Gastrocnemius medialis (tissue), 4 donors: Measurements from ENCODE around the gene RCL1. TPM values are rescaled to one million over a fixed set of nuclear protein-coding genes. Genes with fewer than 3 reads are reported as not detected.
"Not testable (repeated sequence)": the region's sequence is repeated elsewhere in the genome, so short reads cannot be mapped to it uniquely, and the experiment has no call there.

Experiments used
- ATAC-seq, 2 donors: fragments of 150-250 bp; one replicate each; pipeline ENCODE4 v1.9.1; 2016
- DNase-seq, 2 donors: peaks; one replicate each; pipeline ENCODE4 v3.0.0-alpha.2; 2019
- H3K27ac ChIP-seq, 4 donors: fragments of 200-600 bp; sonication (generic); 1 replicate in 1 of 4; 2 replicates in 3 of 4; pipeline ENCODE4 v1.5.1; 2016 to 2018; ENCODE audit warnings: mild to moderate bottlenecking in 2 of 4, moderate library complexity in 1 of 4
- H3K27me3 ChIP-seq, 3 donors: fragments of 200-600 bp; sonication (generic) in 2 of 3; 1 replicate in 1 of 3; 2 replicates in 2 of 3; pipeline versions ENCODE4 v1.5.1 to v1.6.0; 2016 to 2019; ENCODE audit warnings: mild to moderate bottlenecking in 1 of 3, moderate library complexity in 1 of 3
- H3K36me3 ChIP-seq, 2 donors: fragments of 200-600 bp; sonication (generic) in 1 of 2; one replicate each; pipeline ENCODE4 v1.5.1; 2017 to 2018
- H3K4me1 ChIP-seq, 2 donors: fragments of 200-600 bp; sonication (generic) in 1 of 2; one replicate each; pipeline ENCODE4 v1.5.1; 2016 to 2017; ENCODE audit warnings: mild to moderate bottlenecking in 2 of 2
- H3K4me3 ChIP-seq, 4 donors: fragments of 200-600 bp; sonication (generic) in 3 of 4; 1 replicate in 1 of 4; 2 replicates in 3 of 4; pipeline ENCODE4 v1.5.1; 2016 to 2019; ENCODE audit warnings: mild to moderate bottlenecking in 2 of 4
- H3K9me3 ChIP-seq, 3 donors: fragments of 200-600 bp; sonication (generic) in 2 of 3; 1 replicate in 1 of 3; 2 replicates in 2 of 3; pipeline ENCODE4 v1.5.1; 2016 to 2019
- POLR2A ChIP-seq, 2 donors: fragments of 450-650 bp; IDR thresholded peaks; one replicate each; pipeline ENCODE4 v1.6.1; 2017; ENCODE audit warnings: antibody characterized with exemption in 2 of 2, mild to moderate bottlenecking in 2 of 2, moderate library complexity in 2 of 2
- in situ Hi-C, 4 donors: fragments of 200-750 bp; cut with MboI; loops; one replicate each; pipeline versions ENCODE4 v1.15.0 to v1.8.0; 2017; ENCODE audit warnings: low sequenced_read_pairs in 4 of 4
- intact Hi-C: fragments of 100-400 bp; cut with DNase I; formaldehyde crosslinking; loops from one replicate; pipeline ENCODE4 v1.15.1; 2023; ENCODE audit warnings: low total_unique reads
- total RNA-seq, 4 donors: library from RNA; depleted of rRNA; stranded (reverse); fragments of >200 nt; gene quantifications; one replicate each; pipeline versions ENCODE4 v1.1.0 to v1.2.3, GENCODE V29; 2016
- TF ChIP-seq, protein P1 (sequence below), 5 experiments: fragments of 450-650 bp in 3 of 5; fragments of 200-600 bp in 2 of 5; sonication (generic) in 2 of 5; IDR thresholded peaks in 4 of 5; conservative IDR thresholded peaks in 1 of 5; 1 replicate in 4 of 5; 2 replicates in 1 of 5; pipeline ENCODE4 v1.5.1; 2016 to 2019; ENCODE audit warnings: antibody characterized with exemption in 5 of 5, mild to moderate bottlenecking in 3 of 5, moderate library complexity in 3 of 5

RCL1 gene
- total RNA-seq, 4 donors from 2014 or later = 18.8 to 62.4 (median 26.2) TPM

DNA sequence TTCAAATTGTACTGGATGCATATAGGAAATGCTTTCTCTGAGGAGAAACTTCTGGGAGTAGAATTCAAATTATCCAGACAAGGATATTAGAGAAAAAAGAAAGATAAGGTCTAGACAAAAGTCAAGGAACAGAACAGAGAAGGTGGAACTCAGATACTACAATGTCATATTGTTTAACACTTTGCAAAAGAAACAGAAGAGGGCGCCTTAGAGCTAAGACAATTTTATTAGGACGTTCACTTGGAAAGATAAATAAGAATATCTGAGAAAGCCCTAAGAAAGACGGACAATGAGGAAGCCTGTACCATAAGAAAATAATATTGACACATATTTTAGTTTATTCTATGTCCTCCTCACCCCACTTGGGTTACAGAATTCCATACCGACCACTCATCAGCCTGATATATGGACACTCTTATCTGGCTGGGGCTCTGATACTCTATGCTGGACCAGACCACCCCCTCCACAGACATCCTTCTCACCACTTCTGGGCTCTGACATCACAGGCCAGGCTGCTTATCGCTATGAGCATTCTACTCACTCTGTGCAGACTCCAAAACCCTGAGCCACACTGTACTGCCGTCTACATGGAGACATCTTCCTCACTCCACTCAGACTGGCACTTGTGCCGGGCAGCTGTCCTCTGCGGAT is 42.6 kb upstream of the RCL1 start:
- no peak for DNase-seq
- H3K27me3 ChIP-seq = no peaks in the 10 kb centered on the region
- in situ Hi-C loops (loop anchor here (5.0 to 25.0 kb wide), 4 partner anchors 37 to 845 kb away; partner anchors contain the start of gene PLGRKT (in 3 of the 4)), intact Hi-C loops (no loop called here)
- no peak overlapping the region for H3K27ac ChIP-seq
- H3K4me3 ChIP-seq = no peak overlapping the region
- ATAC-seq = peak; percentile 56 to 65
- H3K4me1 ChIP-seq = no peaks in the 10 kb centered on the region
- no peaks in the 10 kb centered on the region for H3K9me3 ChIP-seq
- TF ChIP-seq, protein P1, sequence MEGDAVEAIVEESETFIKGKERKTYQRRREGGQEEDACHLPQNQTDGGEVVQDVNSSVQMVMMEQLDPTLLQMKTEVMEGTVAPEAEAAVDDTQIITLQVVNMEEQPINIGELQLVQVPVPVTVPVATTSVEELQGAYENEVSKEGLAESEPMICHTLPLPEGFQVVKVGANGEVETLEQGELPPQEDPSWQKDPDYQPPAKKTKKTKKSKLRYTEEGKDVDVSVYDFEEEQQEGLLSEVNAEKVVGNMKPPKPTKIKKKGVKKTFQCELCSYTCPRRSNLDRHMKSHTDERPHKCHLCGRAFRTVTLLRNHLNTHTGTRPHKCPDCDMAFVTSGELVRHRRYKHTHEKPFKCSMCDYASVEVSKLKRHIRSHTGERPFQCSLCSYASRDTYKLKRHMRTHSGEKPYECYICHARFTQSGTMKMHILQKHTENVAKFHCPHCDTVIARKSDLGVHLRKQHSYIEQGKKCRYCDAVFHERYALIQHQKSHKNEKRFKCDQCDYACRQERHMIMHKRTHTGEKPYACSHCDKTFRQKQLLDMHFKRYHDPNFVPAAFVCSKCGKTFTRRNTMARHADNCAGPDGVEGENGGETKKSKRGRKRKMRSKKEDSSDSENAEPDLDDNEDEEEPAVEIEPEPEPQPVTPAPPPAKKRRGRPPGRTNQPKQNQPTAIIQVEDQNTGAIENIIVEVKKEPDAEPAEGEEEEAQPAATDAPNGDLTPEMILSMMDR (IDR thresholded peaks at IDR 0.05 in 4 of 5, conservative IDR thresholded peaks at IDR 0.05 in 1 of 5) = peak in 4 of 5 experiments; percentile 42 to 65 (median 44)
- TF ChIP-seq POLR2A (IDR thresholded peaks at IDR 0.05) = no peak
- no peaks in the 10 kb centered on the region for H3K36me3 ChIP-seq

DNA sequence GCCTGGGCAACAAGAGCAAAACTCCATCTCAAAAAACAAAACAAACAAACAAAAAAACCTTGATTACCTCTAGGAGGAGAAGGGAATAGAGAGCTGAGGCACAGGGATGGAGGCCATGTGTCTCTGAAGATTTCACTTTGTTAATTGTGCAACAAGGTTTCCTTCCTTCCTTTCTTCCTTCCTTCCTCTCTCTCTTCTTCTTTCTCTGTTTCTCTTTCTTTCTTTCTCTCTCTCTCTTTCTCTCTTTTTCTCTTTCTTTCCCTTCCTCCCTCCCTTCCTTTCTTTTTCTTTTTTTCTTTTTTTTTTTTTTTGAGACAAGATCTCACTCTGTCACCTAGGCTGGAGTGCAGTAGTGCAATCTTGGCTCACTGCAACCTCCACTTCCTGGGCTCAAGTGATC is 38.2 kb upstream of the RCL1 start:
- H3K27ac ChIP-seq, H3K27me3 ChIP-seq, intact Hi-C loops, H3K9me3 ChIP-seq, DNase-seq, H3K4me3 ChIP-seq, ATAC-seq, H3K36me3 ChIP-seq, H3K4me1 ChIP-seq: not testable (repeated sequence)
- in situ Hi-C loops = loop anchor here (5.0 to 25.0 kb wide), 4 partner anchors 33 to 840 kb away; partner anchors contain the start of gene PLGRKT (in 3 of the 4)

DNA sequence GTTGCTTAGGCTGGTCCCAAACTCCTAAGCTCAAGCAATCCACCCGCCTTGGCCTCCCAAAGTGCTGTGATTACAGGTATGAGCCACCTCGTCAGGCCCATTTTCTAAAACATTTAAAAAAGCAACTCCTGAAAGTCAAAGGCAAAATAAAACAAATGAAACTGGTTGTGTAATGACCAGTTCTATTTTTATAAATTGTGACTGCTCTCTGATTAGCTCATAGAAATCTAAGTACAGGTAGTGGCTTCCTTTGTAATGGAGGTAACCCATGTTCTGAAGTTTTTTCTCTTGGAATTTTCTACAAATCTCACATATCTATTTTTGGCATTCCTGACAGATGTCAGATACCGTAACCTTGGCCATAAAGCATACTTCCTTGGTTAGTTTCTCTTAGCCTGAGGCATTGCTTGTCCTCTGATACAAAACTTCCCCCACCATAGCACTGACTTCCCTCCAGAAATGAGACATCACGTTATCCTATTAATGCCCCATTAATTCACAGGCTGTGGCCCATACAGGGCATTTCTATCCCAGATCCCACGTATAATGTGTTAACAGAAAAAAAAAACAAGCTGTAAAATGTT is 37.6 kb upstream of the RCL1 start:
- no peak for DNase-seq
- no peak for TF ChIP-seq POLR2A (IDR thresholded peaks at IDR 0.05)
- TF ChIP-seq, protein P1 (IDR thresholded peaks at IDR 0.05 in 4 of 5, conservative IDR thresholded peaks at IDR 0.05 in 1 of 5) = no peak
- H3K36me3 ChIP-seq = no peaks in the 10 kb centered on the region
- no peaks in the 10 kb centered on the region for H3K9me3 ChIP-seq
- no peaks in the 10 kb centered on the region for H3K27me3 ChIP-seq
- in situ Hi-C loops = loop anchor here in 3 of 4 donors (10.0 to 25.0 kb wide), 3 partner anchors 682 to 840 kb away; partner anchors contain the start of gene PLGRKT (in 3 of the 3)
- intact Hi-C loops = no loop called here
- no peak overlapping the region for H3K4me3 ChIP-seq
- H3K4me1 ChIP-seq = peaks cover 0 to 7% of the 10 kb centered on the region in 2 donors
- H3K27ac ChIP-seq = no peak overlapping the region
- no peak for ATAC-seq

DNA sequence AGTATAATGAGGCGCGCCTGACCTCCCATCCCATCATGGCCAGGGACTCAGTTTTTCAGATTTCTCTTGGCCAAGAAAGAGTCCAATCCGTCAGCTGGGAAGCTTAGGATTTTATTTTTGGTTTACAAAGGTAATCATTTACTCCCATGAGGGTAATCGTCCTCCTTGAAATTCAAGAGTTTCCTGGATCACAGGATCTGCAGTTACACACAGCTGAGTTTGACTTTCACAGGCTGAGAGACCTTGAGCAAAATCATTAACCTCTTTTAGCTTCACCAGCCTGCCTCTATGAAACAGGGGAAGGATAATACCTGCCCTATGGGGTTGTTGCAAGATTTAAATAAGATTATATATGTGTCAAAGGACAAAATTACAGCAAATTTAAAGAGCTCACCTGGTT is 36.3 kb upstream of the RCL1 start:
- peaks cover 0 to 7% of the 10 kb centered on the region in 2 donors for H3K4me1 ChIP-seq
- no peaks in the 10 kb centered on the region for H3K9me3 ChIP-seq
- H3K27ac ChIP-seq = no peak overlapping the region
- ATAC-seq (no peak), DNase-seq (no peak)
- intact Hi-C loops = no loop called here
- in situ Hi-C loops = loop anchor here in 3 of 4 donors (10.0 to 25.0 kb wide), 3 partner anchors 681 to 838 kb away; partner anchors contain the start of gene PLGRKT (in 3 of the 3)
- H3K4me3 ChIP-seq = no peak overlapping the region
- H3K27me3 ChIP-seq = no peaks in the 10 kb centered on the region
- no peaks in the 10 kb centered on the region for H3K36me3 ChIP-seq
- TF ChIP-seq, protein P1 (IDR thresholded peaks at IDR 0.05 in 4 of 5, conservative IDR thresholded peaks at IDR 0.05 in 1 of 5) = no peak
- no peak for TF ChIP-seq POLR2A (IDR thresholded peaks at IDR 0.05)

DNA sequence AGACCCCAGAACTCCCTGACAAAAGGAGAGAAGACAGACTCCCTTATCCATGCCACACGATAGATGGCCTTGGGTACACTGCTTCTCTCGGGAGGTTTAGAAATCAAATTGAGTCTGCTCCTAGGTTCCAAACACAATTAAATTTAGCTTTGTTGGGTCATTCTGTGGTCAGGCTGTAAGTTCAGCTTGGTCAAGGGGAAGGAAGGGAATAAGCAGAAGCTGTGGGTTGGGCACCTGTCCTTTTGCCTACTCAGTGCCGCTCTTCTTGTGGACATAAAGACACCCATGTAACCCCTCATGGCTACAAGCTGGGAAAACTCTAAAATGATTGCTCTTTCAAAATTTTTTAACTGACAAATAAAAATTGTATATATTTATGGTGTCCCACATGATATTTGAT is 32.6 kb upstream of the RCL1 start:
- ATAC-seq (no peak), DNase-seq (no peak)
- Histone ChIP-seq H3K27ac (no peak overlapping the region), H3K4me1 (peaks cover 13 to 17% of the 10 kb centered on the region in 2 donors), H3K9me3 (no peaks in the 10 kb centered on the region), H3K27me3 (no peaks in the 10 kb centered on the region), H3K4me3 (no peak overlapping the region), H3K36me3 (no peaks in the 10 kb centered on the region)
- TF ChIP-seq POLR2A (IDR thresholded peaks at IDR 0.05) = no peak
- TF ChIP-seq, protein P1 (IDR thresholded peaks at IDR 0.05 in 4 of 5, conservative IDR thresholded peaks at IDR 0.05 in 1 of 5) = no peak
- intact Hi-C loops = loop anchor here (5.0 kb wide), 2 partner anchors 92 to 167 kb away; no protein-coding TSS in a partner anchor
- in situ Hi-C loops = loop anchor here (5.0 to 25.0 kb wide), 4 partner anchors 225 to 827 kb away; partner anchors contain the start of genes JAK2 (in 4 of the 4) and PLGRKT (in 3 of the 4)
